Endodermal cell (in vitro differentiated cells): Measurements from ENCODE around the gene ETV7. TPM values are rescaled to one million over a fixed set of nuclear protein-coding genes. Genes with fewer than 3 reads are reported as not detected.

ENCODE experiments used
- DNase-seq: peaks from one replicate; pipeline ENCODE4 v3.0.0-alpha.2; 2017
- H3K27ac ChIP-seq: 2 replicates; pipeline ENCODE4 v1.5.1; 2013; ENCODE audit warnings: mild to moderate bottlenecking, low read depth, low read length, moderate library complexity
- H3K27me3 ChIP-seq: 2 replicates; pipeline ENCODE4 v1.6.1; 2013; ENCODE audit warnings: mild to moderate bottlenecking, low read length, moderate library complexity; ENCODE audit not compliant: insufficient read depth, control insufficient read depth, poor library complexity, severe bottlenecking
- H3K36me3 ChIP-seq: 2 replicates; pipeline ENCODE4 v1.7.0; 2013; ENCODE audit warnings: mild to moderate bottlenecking, low read length, moderate library complexity; ENCODE audit not compliant: control insufficient read depth, insufficient read depth
- H3K4me1 ChIP-seq: one replicate; pipeline ENCODE4 v1.7.0; 2013; ENCODE audit warnings: low read length; ENCODE audit not compliant: control insufficient read depth, insufficient read depth
- H3K4me3 ChIP-seq: 2 replicates; pipeline ENCODE4 v1.5.1; 2013; ENCODE audit warnings: mild to moderate bottlenecking, low read length, moderate library complexity
- H3K9ac ChIP-seq: 2 replicates; pipeline ENCODE4 v1.6.1; 2013; ENCODE audit warnings: mild to moderate bottlenecking, low read length, moderate library complexity; ENCODE audit not compliant: poor library complexity, severe bottlenecking; ENCODE audit errors: extremely low read depth
- H3K9me3 ChIP-seq: 2 replicates; pipeline ENCODE4 v1.6.1; 2013; ENCODE audit warnings: mild to moderate bottlenecking, low read length, moderate library complexity; ENCODE audit not compliant: control insufficient read depth
- H3K27ac Mint-ChIP-seq: 2 replicates; pipeline ENCODE4 v1.8.0; 2020; ENCODE audit warnings: mixed read lengths
- H3K27me3 Mint-ChIP-seq: 2 replicates; pipeline ENCODE4 v1.8.0; 2021; ENCODE audit warnings: mild to moderate bottlenecking, mixed read lengths; ENCODE audit not compliant: insufficient read depth
- H3K36me3 Mint-ChIP-seq: 2 replicates; pipeline ENCODE4 v1.8.0; 2020; ENCODE audit warnings: low read depth, mixed read lengths
- H3K4me1 Mint-ChIP-seq: 2 replicates; pipeline ENCODE4 v1.8.0; 2020; ENCODE audit warnings: mixed read lengths
- H3K4me3 Mint-ChIP-seq: 2 replicates; pipeline ENCODE4 v1.8.0; 2020; ENCODE audit warnings: mild to moderate bottlenecking, moderate library complexity, mixed read lengths
- H3K9me3 Mint-ChIP-seq: 2 replicates; pipeline ENCODE4 v1.8.0; 2020; ENCODE audit warnings: mild to moderate bottlenecking, mixed read lengths
- WGBS, 2 experiments: methylation state at CpG; one replicate each; pipeline versions ENCODE4 v1.1.5 to v1.1.7; 2013; ENCODE audit warnings: missing lambda C conversion rate in 2 of 2, mixed read lengths in 1 of 2; ENCODE audit not compliant: insufficient coverage in 1 of 2, insufficient read length in 1 of 2; 5-methylcytosine and 5-hydroxymethylcytosine counted together
- total RNA-seq, 2 donors: library from RNA; stranded (reverse); fragmentation: NEBNext Ultra II Directional in 1 of 2; extraction: Animal tissue kit (Norgen Biotek cat#: 25700) in 1 of 2; gene quantifications; 2 replicates in 1 of 2; 3 replicates in 1 of 2; pipeline ENCODE4 v1.2.1, GENCODE V29; 2021
- TF ChIP-seq, protein P1 (sequence below): fragments of 200-600 bp; sonication (generic); conservative IDR thresholded peaks from 2 replicates; pipeline ENCODE4 v1.5.0; 2021; ENCODE audit warnings: antibody characterized with exemption, mild to moderate bottlenecking

ETV7 gene
- total RNA-seq, 2 donors from 2014 or later: 0.42 TPM

DNA sequence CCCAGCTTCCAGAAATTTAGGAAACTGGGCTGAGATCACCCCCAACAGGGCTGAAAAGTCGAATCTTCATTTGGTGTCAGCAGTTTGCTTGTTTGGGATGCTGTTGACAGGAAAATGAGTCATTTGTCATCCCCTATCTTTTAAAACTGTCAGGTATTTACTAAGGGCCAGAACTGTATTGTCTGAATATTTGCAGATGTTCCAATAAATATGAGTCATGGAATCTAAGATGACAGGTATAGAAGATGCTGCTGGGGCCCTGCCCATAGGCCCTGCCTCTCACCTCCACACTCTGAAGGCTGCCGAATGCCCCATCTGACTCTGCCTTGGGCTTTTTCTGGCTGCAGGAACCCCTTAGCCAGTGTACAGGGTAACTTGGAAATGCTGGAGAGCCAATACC is 3.9 kb downstream of the ETV7 start:
- Histone ChIP-seq H3K4me1 (peaks cover 6% of the 10 kb centered on the region), H3K4me3 (no peak overlapping the region), H3K9me3 (no peaks in the 10 kb centered on the region), H3K27ac (no peak overlapping the region), H3K9ac (no peak overlapping the region), H3K36me3 (no peaks in the 10 kb centered on the region), H3K27me3 (peaks cover 29% of the 10 kb centered on the region)
- Mint-ChIP-seq H3K27me3 (peaks cover 31% of the 10 kb centered on the region), H3K4me3 (no peak overlapping the region), H3K4me1 (peaks cover 53% of the 10 kb centered on the region), H3K36me3 (no peaks in the 10 kb centered on the region), H3K27ac (no peak overlapping the region), H3K9me3 (no peaks in the 10 kb centered on the region)
- TF ChIP-seq, protein P1, sequence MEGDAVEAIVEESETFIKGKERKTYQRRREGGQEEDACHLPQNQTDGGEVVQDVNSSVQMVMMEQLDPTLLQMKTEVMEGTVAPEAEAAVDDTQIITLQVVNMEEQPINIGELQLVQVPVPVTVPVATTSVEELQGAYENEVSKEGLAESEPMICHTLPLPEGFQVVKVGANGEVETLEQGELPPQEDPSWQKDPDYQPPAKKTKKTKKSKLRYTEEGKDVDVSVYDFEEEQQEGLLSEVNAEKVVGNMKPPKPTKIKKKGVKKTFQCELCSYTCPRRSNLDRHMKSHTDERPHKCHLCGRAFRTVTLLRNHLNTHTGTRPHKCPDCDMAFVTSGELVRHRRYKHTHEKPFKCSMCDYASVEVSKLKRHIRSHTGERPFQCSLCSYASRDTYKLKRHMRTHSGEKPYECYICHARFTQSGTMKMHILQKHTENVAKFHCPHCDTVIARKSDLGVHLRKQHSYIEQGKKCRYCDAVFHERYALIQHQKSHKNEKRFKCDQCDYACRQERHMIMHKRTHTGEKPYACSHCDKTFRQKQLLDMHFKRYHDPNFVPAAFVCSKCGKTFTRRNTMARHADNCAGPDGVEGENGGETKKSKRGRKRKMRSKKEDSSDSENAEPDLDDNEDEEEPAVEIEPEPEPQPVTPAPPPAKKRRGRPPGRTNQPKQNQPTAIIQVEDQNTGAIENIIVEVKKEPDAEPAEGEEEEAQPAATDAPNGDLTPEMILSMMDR: no peak
- DNase-seq: no peak
- WGBS, 2 experiments: 90 to 100% methylated on average over 2 of the region's 2 CpGs

DNA sequence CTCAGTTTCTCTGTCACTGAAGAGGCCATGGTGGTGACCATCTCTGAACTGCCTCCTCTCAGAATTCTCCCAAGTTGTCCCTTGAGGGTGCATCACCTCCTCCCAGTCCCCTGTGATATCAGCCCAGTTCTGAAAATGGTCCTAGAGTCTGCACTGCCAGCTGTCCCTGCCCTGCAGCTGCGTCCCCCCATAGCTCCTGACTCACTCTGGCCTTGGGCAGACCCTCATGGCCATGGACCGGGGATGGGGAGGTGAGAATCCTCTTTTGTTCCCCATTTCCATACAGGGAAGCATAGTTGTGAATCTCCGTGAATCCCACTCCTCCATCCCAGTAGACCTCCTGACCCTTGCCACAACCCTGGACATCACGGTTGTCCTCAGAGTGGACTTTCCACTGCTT is 4.5 kb downstream of the ETV7 start:
- no peak for DNase-seq
- Histone ChIP-seq H3K27me3 (peaks cover 23% of the 10 kb centered on the region), H3K9me3 (no peaks in the 10 kb centered on the region), H3K4me1 (peaks cover 6% of the 10 kb centered on the region), H3K4me3 (no peak overlapping the region), H3K36me3 (no peaks in the 10 kb centered on the region), H3K9ac (no peak overlapping the region), H3K27ac (no peak overlapping the region)
- TF ChIP-seq, protein P1: no peak
- Mint-ChIP-seq H3K9me3 (no peaks in the 10 kb centered on the region), H3K27me3 (peaks cover 25% of the 10 kb centered on the region), H3K36me3 (no peaks in the 10 kb centered on the region), H3K27ac (no peak overlapping the region), H3K4me1 (peaks cover 53% of the 10 kb centered on the region), H3K4me3 (no peak overlapping the region)
- 72 to 92% methylated on average over 3 to 4 of the region's 4 CpGs for WGBS, 2 experiments

DNA sequence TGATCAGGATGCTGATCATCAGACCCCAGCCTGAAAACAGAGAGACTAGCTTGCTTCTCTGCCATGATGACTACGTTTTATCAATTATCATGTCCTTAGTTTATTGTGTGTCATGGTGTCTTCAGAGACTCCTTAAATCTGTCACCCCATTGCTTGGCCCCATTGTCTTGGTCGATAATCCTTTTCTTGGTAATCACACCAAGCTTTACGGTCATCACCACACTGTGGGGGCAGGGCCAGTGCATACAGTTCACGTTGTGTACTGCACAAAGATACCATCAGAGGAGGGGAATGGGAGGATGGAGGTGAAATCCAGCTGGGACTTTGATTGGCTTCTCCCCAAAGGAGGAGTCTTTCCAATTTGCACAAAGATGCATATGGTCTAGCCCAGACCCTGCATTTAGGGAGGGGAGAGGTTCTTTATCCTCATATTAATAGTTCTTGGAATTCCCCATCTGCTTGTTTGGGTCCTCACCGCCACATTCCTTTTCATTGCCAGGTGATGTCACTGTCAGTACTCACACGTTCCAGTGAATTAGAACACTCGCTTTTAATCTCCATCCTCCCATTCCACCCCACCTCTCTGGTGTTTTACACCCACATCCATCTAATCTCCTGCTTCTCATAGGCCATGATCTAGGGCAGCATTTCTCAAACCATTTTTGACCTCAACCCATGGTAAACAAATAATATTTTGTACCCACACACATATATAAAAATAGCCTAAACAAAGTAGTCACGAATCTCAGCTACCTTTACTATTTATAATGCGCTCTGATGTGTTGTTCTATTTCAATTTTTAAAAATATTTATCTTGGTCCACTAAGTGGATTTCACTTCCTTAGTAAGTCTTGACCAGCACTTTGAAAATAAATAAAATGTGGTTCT is 5.7 kb downstream of the ETV7 start:
- Histone ChIP-seq H3K36me3 (no peaks in the 10 kb centered on the region), H3K27ac (no peak overlapping the region), H3K27me3 (peaks cover 10% of the 10 kb centered on the region), H3K4me1 (peaks cover 6% of the 10 kb centered on the region), H3K4me3 (no peak overlapping the region), H3K9ac (no peak overlapping the region), H3K9me3 (no peaks in the 10 kb centered on the region)
- no peak overlapping the region for H3K27ac Mint-ChIP-seq
- 85 to 87% methylated on average over 3 to 9 of the region's 9 CpGs for WGBS, 2 experiments
- no peaks in the 10 kb centered on the region for H3K36me3 Mint-ChIP-seq
- peaks cover 46% of the 10 kb centered on the region for H3K4me1 Mint-ChIP-seq
- no peak overlapping the region for H3K4me3 Mint-ChIP-seq
- peaks cover 14% of the 10 kb centered on the region for H3K27me3 Mint-ChIP-seq
- TF ChIP-seq, protein P1: no peak
- DNase-seq: no peak
- no peaks in the 10 kb centered on the region for H3K9me3 Mint-ChIP-seq
